ENCODE results near the gene PRAC1.
"Not testable (repeated sequence)": the region's sequence is repeated elsewhere in the genome, so short reads cannot be mapped to it uniquely, and the experiment has no call there.

Gene PRAC1

DNA sequence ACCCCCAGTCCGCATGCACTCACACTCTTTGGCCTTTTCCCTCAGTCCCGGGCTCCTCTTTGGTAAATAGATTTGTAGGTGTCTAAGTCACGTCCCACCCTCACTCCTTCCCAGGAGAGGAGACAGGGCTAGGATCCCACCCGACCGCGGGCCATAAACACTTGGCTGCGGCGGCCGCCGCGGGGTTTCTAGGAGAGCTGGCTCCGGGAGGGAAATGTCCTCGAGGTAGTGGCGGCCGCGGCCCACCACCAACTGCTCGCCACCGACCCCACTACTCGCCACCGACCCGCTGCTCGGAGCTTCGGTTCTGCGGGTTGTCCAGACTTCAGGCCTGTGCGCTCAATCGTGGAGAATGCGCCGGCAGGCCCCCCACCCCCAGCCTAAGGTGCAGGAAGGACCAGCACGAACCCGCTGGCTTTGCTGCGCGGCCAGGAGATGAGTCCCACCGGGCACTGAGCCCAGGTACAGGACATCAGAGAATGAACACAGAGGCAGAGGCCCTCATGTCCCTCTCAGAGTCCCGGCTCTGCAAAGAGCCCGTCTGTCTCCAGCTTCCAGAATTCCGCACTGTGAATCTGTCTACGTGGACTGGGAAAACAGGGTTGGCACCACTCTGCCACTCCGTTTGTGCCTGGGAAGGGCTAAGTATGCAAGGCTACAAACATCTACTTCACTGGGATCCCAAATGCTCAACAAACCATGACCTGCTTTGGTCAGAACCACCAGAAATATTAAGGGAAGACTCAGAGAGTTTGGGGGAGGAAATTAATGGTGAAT, 3.2 kb upstream of the PRAC1 start:
- DNase-seq, result no peak

GRCh38 chr17:48725004-48725287, 2.6 kb upstream of the PRAC1 start:
- no peak for DNase-seq

GRCh38 chr17:48724251-48725003, 2.1 kb upstream of the PRAC1 start:
- DNase-seq, result peak; percentile 49

DNA sequence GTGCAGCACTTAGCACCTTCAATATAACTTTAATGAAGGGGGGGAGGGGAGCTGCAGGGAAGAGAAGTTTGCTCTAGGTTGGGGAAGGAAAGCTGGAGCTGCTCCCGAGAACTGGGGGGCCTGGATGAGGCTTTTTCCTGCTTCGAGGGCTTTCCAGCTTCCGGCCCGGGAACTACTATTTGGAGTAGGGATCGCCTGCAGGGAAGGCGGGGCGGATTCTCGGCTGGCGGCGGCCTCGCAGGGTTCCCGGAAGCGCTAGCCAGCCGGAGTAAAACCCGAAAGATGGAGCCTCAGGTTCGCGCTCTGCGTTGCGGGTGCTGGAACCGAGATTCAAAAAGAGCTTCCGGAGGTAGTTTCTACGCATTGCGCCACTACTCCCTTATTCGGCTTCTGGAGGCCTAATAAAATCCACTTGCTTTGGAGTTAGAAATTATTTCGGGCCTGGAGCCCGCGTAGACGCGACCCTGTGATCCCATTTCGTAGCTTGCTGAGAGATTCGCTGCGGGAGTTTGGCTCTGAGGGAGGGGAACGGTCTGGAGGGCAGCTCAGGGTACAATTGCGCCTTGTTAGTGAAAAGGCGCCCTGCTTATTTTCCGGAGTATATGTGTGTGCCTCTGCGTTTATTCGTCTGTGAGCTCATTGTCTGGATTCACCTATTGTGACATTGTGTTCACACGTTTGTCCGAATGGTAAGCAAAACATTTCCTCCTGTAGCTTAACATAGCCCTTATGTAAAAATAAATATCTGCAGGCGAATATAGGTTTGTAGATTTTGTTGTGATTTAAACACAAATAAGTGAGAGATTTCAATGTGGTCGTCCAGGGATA, 1.3 kb upstream of the PRAC1 start:
- DNase-seq, result no peak

GRCh38 chr17:48722915-48723422, 651 bp upstream of the PRAC1 start, which contains the start of gene PRAC2:
TSS of gene PRAC2 (plus strand) at chr17:48723185. CDS start at chr17:48724411, 1,226 bp downstream.
- no peak for DNase-seq

DNA sequence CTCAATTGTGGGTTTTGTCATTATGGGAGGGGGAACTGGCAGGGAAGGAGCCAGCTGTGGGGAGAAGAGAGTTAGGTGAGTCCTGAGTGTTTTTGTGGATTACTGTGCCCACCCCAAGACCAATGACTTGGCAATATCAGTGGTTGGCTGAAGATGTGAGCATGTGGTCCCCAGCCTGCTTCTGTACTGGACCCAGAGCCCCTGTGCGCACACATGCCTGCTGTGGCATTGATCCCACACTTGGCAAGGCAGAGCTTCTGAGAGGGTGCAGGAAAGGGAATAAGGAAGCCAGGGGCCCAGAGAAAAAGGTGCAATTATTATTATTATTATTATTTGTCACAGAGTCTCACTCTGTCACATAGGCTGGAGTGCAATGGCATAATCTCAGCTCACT, 1.3 kb downstream of the PRAC1 start:
- DNase-seq, result no peak

- no peak for DNase-seq
Observed at GRCh38 chr17:48720266-48721008, 1.9 kb downstream of the PRAC1 start.

DNA sequence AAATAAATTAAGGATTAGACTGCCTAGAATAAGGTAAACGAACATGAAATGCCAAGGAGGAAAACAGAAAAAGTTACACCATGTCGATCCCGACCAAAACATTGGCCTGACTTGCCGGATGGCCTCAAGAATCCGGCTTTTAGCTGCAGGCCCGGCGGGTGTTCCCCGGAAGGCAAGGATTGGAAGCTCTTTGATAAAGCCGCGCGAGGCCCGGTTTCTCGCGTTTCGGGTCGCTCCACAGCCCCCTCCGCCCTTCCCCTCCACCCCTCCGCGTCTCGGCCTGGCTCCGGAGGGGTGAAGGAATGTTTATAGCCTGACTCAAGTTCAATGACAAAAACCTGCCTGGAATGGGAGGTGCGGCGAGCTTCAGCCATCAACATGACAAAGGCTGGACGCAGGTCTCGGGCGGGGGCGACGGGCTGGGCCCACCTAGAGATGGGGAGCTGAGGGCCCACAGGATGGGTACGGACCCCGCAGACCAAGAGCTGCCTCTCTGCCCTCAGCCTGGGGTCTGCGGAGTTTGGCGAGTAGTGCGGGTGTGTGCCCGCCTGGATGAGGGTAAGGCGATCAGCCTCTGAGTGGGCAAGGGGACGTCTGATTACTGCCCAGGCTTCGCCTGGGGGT, 2.6 kb downstream of the PRAC1 start:
- no peak for DNase-seq

DNA sequence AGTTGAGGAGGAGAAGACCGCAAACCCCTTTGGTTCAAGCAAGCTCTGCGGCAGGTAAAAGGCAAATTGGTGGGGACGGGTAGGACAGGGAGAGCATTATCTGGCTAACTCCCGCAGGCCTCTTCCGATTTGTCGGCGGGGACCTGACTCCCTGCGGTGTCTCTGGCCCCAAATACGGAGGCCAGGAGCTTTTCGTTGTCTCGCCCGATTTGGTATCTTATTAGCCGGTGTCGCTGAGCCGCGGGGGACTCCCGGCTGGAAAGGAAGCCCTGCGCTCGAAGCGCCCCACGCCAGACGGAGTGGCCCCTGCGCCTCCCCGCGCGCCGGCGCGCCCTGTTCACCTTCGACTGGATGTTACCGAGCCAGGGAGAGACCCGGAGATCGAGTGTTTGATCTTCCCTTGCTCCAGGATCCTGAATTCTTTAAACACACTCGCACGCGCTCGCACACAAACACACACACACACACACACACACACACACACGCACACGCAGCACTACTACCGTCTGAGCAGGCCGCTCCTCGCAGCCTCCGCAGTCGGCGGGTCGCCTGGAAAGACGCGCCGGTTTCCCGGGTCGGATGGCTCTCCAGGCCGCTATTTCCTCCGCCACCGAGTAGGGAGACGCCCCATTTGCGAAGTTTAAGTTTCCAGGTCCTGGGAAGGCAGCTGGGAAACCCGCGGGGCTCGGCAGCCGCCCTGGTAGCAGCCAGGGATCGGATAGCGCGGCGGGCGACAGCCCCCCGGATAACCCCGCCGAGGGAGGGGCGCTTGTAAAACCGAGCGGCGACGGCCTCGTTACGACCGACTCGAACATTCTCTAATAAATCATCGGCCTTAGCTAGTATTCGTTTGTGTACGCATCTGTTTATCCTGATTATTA, 3.3 kb downstream of the PRAC1 start:
- no peak for DNase-seq

GRCh38 chr17:48718227-48718760, 4.0 kb downstream of the PRAC1 start:
- no peak for DNase-seq

DNA sequence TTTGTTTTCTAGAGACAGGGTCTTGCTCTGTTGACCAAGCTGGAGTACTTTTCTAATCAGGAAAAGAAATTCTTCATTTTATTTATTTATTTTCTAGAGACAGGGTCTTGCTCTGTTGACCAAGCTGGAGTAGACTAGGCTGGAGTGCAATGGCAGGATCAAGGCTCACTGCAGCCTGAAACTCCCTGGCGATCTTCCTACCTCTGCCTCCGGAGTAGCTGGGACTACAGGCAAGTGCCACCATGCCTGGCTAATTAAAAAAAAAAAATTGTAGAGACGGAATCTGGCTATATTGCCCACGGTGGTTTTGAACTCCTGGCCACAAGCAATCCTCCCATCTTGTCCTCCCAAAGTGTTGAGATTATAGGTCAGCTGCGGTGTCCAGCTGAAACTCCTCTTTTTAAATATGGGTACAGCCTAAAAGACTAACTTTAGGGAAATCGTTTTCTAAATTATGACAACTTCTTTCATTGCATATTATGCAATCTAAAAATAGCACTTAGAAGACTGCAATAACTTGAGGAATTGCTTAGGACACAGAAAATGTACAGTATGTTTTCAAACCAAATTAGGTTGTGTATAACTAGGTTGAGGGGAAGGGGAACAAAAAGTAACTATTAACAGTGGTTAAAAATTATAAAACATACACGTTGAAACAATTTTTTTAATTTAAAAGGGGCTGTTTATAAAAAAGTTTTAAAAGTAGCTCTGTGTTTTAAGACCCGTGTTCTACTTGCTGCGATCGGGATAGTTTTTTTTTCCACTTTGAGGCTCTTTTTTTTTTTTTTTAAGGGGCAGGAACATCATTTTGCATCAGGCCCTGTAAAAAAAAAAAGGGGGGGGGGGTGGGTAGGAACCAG, 4.7 kb downstream of the PRAC1 start:
- DNase-seq, result no peak

GRCh38 chr17:48716549-48716948, 5.8 kb downstream of the PRAC1 start:
- DNase-seq, result not testable (repeated sequence)

DNA sequence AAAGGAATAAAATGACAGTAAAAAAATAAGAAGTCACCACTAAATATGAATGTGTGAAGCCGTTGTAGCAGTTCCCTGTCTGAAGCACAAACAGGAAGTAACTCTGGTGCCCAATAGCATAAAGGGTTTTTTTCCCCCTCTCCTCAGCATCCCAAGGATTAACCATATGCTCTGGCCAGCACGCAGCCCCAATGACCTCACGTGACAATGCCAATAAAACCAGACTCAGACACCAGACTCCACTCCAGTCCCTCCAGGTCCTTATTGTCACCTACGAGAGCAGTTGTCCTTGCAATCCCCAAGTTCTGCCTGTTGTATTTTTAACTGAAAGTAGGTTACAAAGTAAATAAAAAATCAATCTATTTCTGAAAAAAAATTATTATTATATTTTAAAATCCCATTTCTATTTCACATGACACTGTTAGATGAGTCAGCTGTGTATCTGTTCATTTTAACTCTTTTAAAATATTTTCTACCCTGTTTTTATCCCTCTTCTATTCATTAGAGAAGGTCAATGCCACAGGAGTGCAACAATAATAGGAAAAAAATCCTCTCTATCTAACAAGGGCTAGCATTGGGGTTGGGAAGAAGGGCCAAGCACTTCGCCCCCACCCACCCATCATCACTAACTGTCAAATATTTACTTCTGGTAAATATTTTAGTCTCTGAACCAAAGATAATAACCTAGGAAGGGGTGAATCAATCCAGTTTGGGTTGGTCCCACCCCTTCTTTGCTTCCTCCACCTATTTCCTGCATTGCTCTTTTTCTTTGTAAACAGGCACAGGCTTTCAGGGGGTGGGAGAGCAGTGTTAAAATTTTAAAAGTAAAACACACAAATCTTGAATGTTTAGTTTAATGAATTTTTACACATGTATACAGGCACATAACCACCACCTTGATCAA, 6.6 kb downstream of the PRAC1 start:
- no peak for DNase-seq

DNA sequence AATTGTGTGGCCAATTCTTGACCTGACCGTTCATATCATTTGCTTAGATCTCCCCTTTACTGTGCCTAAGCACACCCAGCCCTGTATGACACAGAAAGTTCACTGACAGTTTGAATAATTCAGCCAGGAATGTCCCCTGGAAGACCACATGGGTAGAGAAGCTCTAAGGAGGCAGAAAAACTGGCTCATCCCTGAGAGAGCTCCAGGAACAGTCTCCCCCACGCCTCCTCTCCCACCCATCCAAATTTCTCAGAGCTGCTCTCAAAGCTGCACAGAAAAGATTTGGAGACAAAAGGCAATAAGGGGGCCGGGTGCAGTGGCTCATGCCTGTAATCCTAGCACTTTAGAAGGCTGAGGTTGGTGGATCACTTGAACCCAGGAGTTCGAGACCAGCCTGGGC, 11.2 kb downstream of the PRAC1 start:
- DNase-seq, result no peak

DNA sequence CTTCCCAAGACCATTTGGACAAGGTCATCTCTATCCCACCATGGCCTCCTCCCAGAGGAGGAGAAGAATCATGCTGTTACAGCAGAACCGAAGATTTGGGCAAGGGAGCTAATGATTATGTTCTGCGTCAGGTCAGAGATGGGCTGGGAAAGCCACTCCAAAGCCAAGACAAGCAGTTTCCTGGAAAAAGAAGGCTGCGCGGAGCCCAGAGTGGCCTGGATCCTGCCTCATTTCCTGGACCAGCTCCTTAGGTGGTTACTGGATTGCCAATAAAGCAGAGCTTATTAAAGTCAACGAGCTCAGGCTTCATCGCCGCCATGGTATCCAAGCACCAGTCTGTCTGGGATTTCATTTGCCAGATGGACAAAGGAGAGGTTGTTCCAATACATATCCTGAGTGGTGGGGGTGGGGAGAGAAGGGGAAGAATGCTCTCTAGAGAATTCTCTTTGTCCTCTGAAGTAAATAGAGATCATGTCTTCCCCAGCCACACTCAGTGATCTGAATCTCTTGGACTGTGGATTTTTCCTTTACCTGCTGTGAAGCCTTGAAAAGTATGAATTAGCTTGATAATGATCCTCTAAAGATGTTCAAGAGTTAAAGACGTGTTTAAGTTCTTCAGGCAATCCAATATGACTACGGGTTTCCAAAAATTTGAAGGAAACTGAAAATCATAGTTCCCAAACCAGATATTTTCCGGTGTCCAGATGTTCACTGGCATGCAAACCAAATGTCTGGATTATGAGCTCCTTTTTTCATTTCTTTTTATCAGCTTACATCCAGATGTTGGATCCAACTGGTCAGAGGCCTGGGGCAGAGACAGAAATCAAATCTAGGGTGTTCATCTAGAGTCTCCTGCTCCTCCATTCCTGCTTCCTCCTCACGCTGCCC, 17.7 kb downstream of the PRAC1 start:
- DNase-seq, result no peak

GRCh38 chr17:48701864-48702532, 20.3 kb downstream of the PRAC1 start:
- DNase-seq, result no peak

DNA sequence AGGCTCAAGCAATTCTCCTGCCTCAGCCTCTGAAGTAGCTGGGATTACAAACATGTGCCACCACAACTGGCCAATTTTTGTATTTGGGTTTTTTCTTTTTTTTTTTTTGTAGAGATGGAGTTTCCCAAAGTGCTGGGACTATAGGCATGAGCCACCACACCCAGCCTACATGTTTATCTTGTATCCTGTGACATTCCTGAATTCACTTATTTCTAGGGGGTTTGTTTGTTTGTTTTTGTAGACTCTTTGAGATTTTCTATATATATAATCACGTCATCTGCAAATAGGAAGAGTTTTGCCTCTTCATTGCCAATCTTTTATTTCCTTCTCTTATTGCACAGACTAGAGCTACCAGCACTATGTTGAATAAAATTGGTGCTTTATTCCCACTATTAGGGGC, 29.1 kb downstream of the PRAC1 start:
- DNase-seq, result no peak

All from kidney glomerular epithelial cell (primary cell).